ENCODE measurements around the gene AR.
A peak's percentile ranks its signal among the peaks of the same experiment; 100 is the strongest.

The AR gene, protein sequence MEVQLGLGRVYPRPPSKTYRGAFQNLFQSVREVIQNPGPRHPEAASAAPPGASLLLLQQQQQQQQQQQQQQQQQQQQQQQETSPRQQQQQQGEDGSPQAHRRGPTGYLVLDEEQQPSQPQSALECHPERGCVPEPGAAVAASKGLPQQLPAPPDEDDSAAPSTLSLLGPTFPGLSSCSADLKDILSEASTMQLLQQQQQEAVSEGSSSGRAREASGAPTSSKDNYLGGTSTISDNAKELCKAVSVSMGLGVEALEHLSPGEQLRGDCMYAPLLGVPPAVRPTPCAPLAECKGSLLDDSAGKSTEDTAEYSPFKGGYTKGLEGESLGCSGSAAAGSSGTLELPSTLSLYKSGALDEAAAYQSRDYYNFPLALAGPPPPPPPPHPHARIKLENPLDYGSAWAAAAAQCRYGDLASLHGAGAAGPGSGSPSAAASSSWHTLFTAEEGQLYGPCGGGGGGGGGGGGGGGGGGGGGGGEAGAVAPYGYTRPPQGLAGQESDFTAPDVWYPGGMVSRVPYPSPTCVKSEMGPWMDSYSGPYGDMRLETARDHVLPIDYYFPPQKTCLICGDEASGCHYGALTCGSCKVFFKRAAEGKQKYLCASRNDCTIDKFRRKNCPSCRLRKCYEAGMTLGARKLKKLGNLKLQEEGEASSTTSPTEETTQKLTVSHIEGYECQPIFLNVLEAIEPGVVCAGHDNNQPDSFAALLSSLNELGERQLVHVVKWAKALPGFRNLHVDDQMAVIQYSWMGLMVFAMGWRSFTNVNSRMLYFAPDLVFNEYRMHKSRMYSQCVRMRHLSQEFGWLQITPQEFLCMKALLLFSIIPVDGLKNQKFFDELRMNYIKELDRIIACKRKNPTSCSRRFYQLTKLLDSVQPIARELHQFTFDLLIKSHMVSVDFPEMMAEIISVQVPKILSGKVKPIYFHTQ

DNA sequence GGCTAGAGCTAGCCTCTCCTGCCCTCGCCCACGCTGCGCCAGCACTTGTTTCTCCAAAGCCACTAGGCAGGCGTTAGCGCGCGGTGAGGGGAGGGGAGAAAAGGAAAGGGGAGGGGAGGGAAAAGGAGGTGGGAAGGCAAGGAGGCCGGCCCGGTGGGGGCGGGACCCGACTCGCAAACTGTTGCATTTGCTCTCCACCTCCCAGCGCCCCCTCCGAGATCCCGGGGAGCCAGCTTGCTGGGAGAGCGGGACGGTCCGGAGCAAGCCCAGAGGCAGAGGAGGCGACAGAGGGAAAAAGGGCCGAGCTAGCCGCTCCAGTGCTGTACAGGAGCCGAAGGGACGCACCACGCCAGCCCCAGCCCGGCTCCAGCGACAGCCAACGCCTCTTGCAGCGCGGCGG is at the start of gene AR:
AR (plus strand) TSS at position 204 of the 400 bp plus-strand sequence. CDS start 1,126 bp downstream, outside the sequence.
- no peak for DNase-seq

DNA sequence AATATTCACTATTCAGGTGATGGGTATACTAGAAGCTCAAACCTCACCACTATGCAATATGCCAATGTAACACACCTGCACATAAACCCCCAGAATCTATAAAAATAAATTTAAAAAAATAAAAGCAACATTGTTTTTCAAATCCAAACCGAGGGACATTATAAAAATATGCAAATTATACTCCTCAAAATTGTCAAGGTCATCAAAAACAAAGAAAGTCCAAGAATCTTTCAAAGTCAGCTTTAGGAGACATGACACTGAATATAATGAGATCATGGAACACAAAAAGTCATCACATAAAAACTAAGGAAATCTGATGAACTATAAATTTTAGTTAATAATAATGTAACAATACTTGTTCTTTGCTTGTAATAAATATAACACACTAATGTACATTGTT is 43.2 kb upstream of the AR start:
- no peak for DNase-seq

DNA sequence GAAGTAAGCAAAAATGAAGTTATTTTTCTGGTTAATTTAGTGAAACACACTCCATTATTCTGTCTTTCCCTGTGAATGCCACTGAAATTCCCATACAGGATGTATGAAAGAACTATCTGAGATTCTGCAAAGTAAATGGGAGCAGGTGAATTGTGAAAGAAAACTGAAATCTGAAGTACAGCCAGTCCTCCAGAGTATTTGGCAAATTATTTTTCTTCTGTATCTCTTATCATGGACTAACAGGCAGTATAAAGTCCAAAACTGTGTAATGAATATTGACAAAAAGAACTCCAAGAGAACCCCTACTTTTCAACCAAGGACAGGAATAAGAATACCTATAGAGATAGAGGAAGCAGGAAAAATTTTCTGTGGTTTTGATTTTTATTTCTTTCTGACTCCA is 40.8 kb upstream of the AR start:
- no peak for DNase-seq

DNA sequence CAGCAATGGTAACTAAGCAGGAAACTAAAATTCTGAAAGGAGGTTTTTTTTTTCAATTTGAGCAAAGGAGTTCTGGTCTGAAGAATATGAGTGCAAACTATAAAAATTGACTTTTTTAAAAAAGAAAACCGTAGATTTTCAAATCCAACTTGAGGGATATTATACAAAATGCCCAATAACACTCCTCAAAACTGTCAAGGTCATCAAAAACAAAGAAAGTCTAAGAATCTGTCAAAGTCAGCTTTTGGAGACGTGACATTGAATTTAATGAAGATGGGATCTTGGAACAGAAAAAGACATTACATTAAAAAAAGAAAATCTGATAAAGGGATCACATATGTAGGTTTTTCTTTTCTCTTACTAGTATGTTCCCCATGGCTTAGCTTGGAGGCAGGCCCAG is 40.4 kb upstream of the AR start:
- DNase-seq: no peak

DNA sequence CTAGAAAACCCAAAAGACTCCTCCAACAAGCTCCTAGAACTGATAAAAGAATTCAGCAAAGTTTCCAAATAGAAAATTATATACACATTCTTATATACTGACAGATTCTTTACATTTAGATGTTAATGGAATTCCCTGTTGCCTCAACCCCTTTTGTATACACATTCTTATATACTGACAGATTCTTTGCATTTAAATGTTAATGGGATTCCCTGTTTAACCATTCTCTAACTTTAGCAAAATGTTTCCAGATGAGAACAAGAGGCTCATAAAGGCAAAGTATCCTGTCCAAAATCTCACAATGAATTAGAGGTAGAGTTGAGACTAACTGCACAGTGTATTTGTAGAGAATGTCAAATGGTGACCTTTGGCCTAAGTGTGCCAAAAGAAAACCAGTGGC is 23.1 kb upstream of the AR start:
- DNase-seq: no peak

DNA sequence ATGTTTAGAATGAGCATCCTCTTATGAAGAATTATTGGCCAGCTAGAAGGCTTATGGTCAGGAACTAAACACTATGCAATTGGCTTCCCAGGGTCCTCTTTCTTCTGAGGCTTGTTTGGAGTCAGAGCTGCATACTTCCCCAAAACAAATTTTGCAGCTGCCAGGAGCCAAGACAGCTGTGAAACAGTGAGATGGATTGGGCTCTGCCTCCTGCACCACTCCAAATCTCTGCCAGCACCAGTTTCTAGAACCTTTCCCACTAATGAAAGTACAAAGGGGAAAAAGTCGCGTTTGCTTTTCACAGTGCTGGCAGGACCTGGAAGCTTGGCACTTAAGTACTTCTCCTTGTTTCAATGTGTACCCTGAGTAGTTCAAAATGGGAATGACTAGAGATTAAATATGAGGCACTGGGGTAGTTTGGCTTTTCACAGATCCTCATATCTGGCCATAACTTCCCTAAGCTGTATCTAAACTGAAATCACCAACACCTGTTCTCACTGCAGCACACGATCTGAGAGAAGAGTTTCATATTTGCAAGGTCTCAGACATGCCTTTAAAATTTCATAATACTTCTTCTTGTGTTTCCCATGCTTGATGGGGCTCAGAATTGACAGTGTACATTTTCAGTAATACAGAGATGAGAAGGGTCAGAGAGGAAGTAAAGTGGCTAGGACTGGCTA is 20.7 kb upstream of the AR start:
- DNase-seq: no peak

DNA sequence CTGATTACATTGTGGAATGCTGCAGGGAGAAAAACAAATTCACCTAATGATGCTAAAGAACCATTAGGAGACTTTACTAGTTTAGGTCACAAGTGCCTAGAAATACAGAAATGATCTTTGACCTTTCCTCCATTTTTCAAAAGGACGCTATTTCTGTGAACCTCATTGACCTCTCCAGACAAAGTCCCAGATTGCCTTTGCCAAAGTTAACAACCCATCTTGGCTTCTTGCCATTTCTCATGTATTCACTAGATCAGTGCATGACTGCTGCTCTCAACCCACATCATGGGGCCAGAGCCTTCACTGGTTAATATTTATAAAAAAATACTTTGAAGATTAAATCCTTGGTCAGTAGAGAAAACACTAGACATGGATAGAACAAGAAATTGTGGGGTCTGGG is 19.9 kb upstream of the AR start:
- no peak for DNase-seq

DNA sequence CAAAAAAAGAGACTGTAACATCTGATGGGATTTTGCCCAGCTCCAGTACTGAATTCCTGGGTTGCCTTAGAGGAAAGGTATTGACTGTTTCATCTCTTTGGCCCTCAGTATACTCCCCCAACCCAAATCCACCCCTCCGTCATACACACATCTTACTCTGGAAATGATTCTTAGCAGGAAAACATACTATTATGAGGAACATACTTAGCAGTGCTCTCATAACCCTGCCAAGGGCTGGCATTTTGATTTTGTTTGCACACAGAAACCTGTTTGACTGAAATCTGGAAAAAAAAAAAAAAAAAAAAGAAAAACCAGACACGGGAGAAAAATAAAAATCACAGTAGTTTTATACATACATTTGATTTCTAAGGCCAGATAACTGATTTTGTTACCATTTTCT is 19.4 kb upstream of the AR start:
- no peak for DNase-seq

DNA sequence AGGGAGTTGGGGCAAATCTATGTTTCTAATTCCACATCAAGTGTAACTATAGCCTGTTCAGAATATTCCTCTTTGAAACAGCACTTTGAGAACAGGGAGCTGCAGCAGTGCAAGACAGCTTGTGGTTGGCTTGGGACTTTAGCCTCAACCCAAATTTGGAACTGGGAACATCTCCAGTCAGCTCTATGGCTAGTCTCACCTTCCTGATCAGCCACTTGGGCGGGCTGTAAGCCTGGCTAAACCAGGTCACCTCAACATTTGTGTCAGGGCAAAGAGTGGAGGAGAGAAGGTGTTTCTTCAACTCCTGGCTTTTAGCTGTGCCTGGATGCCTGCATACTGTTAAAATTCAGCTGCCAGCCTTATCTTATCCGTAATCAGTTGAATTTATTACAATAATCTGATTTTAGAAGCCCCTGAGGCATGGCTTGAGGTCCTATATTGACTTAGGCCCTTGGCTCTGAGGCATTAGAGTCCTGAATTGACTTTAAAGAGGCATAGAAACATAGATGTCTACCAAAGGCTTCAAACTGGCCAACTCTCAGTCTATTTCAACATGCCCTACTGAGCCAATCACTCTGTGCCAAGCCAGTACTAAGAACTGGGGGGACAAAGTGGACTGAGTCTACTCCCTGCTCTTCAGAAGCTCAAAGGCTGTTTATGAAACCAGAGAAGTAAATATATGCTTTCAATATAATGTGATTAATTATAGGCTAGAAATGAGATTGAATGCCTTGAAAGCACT is 18.7 kb upstream of the AR start:
- no peak for DNase-seq

DNA sequence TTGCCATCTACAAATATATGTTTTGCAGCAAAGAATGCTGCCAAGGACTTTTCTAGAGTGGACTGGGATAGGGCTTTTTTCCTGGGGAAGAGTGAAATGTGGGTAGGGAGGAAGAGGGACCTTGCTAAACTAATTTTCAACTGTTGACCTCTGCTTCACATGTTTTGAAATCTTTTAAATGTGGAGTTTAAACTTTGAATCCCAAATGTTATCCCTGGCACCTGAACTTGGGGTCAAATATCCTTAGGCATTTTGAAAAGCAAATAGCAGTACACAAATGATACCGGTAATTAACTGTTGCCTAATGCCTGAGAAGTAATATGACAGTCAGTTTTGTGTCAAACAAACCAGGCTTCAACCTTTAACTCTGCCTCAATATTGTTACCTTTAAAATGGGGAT is 7.3 kb upstream of the AR start:
- no peak for DNase-seq

DNA sequence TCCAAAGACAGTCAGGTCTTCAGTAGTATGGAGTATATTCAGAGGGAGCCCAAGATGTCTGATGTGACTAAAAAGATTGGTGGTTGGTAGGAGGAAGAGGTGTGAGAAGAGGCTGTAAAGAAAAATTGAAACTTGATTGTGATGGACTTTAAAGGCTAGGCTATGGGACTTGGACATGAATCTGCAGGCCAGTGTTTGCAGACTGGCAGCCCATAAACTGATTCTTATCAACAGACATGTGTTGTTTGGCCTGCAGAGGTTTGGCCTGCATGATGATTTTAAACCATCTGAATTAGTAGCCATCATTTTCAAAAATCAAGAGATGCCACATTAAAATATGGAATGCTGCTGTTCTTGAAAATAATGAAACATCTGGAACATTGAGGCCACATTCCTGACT is 5.4 kb upstream of the AR start:
- DNase-seq: no peak

DNA sequence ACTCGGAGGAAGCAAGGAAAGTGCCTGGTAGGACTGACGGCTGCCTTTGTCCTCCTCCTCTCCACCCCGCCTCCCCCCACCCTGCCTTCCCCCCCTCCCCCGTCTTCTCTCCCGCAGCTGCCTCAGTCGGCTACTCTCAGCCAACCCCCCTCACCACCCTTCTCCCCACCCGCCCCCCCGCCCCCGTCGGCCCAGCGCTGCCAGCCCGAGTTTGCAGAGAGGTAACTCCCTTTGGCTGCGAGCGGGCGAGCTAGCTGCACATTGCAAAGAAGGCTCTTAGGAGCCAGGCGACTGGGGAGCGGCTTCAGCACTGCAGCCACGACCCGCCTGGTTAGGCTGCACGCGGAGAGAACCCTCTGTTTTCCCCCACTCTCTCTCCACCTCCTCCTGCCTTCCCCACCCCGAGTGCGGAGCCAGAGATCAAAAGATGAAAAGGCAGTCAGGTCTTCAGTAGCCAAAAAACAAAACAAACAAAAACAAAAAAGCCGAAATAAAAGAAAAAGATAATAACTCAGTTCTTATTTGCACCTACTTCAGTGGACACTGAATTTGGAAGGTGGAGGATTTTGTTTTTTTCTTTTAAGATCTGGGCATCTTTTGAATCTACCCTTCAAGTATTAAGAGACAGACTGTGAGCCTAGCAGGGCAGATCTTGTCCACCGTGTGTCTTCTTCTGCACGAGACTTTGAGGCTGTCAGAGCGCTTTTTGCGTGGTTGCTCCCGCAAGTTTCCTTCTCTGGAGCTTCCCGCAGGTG is 637 bp downstream of the AR start:
- DNase-seq: no peak

DNA sequence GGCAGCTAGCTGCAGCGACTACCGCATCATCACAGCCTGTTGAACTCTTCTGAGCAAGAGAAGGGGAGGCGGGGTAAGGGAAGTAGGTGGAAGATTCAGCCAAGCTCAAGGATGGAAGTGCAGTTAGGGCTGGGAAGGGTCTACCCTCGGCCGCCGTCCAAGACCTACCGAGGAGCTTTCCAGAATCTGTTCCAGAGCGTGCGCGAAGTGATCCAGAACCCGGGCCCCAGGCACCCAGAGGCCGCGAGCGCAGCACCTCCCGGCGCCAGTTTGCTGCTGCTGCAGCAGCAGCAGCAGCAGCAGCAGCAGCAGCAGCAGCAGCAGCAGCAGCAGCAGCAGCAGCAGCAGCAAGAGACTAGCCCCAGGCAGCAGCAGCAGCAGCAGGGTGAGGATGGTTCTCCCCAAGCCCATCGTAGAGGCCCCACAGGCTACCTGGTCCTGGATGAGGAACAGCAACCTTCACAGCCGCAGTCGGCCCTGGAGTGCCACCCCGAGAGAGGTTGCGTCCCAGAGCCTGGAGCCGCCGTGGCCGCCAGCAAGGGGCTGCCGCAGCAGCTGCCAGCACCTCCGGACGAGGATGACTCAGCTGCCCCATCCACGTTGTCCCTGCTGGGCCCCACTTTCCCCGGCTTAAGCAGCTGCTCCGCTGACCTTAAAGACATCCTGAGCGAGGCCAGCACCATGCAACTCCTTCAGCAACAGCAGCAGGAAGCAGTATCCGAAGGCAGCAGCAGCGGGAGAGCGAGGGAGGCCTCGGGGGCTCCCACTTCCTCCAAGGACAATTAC is 1.4 kb downstream of the AR start:
- DNase-seq: no peak

DNA sequence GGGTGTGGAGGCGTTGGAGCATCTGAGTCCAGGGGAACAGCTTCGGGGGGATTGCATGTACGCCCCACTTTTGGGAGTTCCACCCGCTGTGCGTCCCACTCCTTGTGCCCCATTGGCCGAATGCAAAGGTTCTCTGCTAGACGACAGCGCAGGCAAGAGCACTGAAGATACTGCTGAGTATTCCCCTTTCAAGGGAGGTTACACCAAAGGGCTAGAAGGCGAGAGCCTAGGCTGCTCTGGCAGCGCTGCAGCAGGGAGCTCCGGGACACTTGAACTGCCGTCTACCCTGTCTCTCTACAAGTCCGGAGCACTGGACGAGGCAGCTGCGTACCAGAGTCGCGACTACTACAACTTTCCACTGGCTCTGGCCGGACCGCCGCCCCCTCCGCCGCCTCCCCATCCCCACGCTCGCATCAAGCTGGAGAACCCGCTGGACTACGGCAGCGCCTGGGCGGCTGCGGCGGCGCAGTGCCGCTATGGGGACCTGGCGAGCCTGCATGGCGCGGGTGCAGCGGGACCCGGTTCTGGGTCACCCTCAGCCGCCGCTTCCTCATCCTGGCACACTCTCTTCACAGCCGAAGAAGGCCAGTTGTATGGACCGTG is 2.2 kb downstream of the AR start:
- no peak for DNase-seq

DNA sequence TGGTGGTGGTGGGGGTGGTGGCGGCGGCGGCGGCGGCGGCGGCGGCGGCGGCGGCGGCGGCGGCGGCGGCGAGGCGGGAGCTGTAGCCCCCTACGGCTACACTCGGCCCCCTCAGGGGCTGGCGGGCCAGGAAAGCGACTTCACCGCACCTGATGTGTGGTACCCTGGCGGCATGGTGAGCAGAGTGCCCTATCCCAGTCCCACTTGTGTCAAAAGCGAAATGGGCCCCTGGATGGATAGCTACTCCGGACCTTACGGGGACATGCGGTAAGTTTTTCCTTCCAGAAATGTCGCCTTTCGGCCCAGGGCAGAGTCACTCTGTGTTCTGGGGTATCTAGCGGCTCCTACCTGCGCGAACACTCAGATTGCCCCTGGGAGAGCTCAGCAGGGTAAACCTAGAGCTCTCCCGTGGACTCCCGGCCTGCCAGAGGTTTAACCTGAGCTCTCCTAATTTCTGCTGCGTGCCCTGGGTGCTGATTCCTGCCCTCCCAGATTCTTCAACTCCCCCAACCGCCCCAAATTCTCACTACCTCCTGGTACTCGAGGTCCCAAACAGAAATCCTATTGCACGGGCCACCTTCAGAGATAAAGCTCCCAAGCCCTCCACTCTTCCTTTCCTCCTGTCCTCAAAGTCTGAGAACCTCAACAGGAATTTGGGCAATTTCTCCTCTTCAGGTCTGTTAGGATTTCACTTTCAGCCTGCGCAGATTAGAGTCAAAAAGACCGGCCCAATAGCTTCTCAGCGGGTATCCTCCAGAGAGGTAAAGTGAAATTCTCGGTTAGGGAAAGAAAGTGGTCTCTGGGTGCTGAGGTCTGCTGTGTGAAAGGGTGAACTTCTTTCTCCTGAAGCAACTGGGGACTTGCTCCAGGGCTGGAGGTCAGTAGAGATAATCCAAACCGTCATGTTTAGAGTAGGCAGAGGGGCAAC is 2.9 kb downstream of the AR start:
- no peak for DNase-seq

DNA sequence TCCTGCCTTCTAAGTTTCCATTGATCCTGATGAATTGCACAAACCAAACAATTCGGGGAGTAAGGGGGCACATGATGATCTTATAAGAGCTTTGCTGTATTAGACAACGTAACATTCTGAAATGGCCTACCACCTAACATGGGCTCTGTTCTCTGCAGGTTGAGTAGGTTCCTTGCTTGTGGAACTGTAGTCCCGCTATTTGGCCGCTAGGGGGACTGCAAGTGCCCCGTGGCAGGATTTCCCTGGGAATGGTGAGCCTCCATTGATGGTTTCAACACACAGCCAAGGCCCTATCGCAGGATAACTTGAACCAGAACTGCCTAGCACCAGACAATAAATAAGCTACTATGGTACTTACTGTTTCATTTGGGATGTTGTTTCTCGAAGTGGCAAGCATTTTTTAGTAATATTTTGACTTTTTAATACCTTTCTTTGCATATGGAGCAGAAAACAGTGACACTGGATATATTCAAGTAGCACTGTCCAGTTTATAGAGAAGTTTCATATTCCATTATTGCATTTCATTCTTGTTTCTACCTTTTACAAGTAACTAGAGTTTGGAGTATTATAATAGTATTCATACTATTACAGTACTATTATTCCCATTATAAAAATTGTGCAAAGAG is 11.9 kb downstream of the AR start:
- DNase-seq: peak in 1 of 2 experiments; percentile 22

DNA sequence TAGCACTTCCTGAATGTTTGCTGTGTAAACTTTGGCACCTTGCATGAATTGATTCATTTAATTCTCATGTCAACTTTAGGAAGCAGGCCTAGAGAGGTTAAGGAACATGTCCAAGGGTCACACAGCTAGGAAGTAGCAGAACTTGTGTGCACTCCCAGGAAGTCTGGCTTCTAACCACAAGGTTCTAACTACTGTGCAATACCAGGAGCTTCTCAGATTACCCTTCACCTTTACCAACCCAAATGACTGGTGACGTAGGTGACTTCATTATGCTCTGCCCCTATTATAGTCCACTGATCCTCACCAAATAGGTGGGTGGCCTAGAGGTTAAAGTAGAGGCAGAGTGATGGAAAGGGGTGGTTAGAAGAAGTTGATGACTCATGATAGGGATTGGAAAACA is 14.4 kb downstream of the AR start:
- no peak for DNase-seq

DNA sequence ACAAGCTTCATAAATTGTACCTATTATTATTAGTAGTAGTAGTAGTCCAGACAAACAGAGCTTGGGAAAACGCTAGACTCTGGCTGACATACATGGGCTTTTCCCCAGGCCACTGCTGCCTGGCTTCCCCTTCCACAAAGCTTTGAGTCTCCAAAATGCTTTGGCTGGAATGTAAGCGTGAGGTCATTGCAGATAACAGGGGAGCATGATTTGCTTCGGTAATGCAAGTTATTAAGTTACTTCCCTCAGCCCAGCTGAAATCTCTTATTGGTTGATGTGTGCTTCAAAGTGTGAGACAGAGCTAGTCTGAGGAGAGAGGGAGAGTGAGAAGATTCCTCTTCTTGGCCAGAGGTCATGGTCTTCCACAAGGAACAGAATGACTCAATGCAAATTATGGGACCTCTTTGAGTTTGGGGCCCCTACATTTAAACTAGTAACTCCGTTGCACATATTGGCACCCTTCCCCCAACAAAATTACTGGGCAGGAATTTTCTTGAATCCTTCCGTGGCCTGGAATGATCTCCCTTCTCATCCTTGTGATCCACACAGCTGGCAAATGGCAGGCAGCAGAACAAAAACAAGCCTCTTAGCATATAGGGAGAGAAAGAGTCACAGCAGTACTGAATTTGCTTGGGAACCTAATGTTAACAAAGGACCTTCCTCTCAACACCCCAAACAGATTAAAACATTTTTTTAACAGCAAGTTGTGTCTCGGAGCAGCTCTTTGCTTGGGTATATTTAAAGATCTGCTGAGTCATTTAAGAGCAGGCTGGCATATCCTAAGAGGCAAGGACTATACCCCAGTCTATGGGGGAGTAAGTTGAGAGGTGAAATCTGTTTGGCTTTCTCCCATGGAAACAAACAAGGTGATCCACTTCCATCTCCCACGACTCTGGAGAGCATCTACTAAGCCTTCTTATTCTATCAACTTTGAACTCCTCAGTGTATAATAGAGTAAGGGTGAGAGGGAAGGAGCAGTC is 19.9 kb downstream of the AR start:
- no peak for DNase-seq
